Prostate gland (tissue), 2 donors: ENCODE results near the gene RHBDF2. TPM values are rescaled to one million over a fixed set of nuclear protein-coding genes. Genes with fewer than 3 reads are reported as not detected.

ENCODE experiments used
- DNase-seq: peaks from one replicate; pipeline ENCODE4 v3.0.0-alpha.2; 2019; ENCODE audit warnings: low spot score
- H3K27ac ChIP-seq, 2 donors: fragments of 200-600 bp; sonication (generic); 2 replicates each; pipeline ENCODE4 v1.5.1; 2017 to 2019
- H3K27me3 ChIP-seq: fragments of 200-600 bp; sonication (generic); replicated peaks from 2 replicates; pipeline ENCODE4 v1.5.1; 2019; ENCODE audit not compliant: insufficient read depth
- H3K36me3 ChIP-seq, 2 donors: fragments of 200-600 bp; sonication (generic); 1 replicate in 1 of 2; 2 replicates in 1 of 2; pipeline versions ENCODE4 v1.5.1 to v1.8.1; 2017 to 2019
- H3K4me1 ChIP-seq: fragments of 200-600 bp; sonication (generic); replicated peaks from 2 replicates; pipeline ENCODE4 v1.5.1; 2019
- H3K4me3 ChIP-seq, 2 donors: fragments of 200-600 bp; sonication (generic); 2 replicates each; pipeline ENCODE4 v1.5.1; 2017 to 2019
- H3K9me3 ChIP-seq: fragments of 200-600 bp; sonication (generic); 2 replicates; pipeline ENCODE4 v1.5.1; 2017
- CTCF ChIP-seq, 4 experiments: fragments of 200-600 bp in 2 of 4; fragments of 450-650 bp in 2 of 4; sonication (generic) in 2 of 4; IDR thresholded peaks; 1 replicate in 3 of 4; 2 replicates in 1 of 4; pipeline ENCODE4 v1.5.1; 2016 to 2019; ENCODE audit warnings: antibody characterized with exemption in 4 of 4, mild to moderate bottlenecking in 2 of 4, moderate library complexity in 2 of 4
- POLR2A ChIP-seq: fragments of 450-650 bp; IDR thresholded peaks from one replicate; pipeline ENCODE4 v1.6.1; 2016; ENCODE audit warnings: antibody characterized with exemption, mild to moderate bottlenecking
- POLR2AphosphoS5 ChIP-seq: sonication (generic); formaldehyde crosslinking; IDR thresholded peaks from one replicate; pipeline ENCODE4 v1.6.1; 2017; ENCODE audit warnings: antibody characterized with exemption
- whole genome bisulfite sequencing: methylation state at CpG from one replicate; pipeline ENCODE4 v1.1.5; 2018; 5-methylcytosine and 5-hydroxymethylcytosine counted together
- intact Hi-C: fragments of 100-400 bp; cut with DNase I; formaldehyde crosslinking; loops from one replicate; pipeline ENCODE4 v1.14.2; 2022
- total RNA-seq, 2 donors: library from RNA; depleted of rRNA; stranded (reverse); fragments of >200 nt; gene quantifications; one replicate each; pipeline ENCODE4 v1.1.0, GENCODE V29; 2016

RHBDF2 gene
- total RNA-seq, 2 donors from 2014 or later = 29.9 to 31.1 TPM

GRCh38 chr17:76469991-76470739 lies 31.1 kb downstream of the RHBDF2 start:
- intact Hi-C loops = no loop called here
- 84% methylated on average over 10 of the region's 13 CpGs for WGBS
- Histone ChIP-seq H3K9me3 (no peaks in the 10 kb centered on the region), H3K36me3 (no peaks in the 10 kb centered on the region), H3K4me3 (no peak overlapping the region), H3K27ac (no peak overlapping the region), H3K4me1 (no peaks in the 10 kb centered on the region), H3K27me3 (no peaks in the 10 kb centered on the region)
- TF ChIP-seq POLR2AphosphoS5 = no peak
- DNase-seq = no peak

- WGBS = 94% methylated on average over 38 of the region's 38 CpGs
- Histone ChIP-seq H3K27ac (no peak overlapping the region), H3K4me3 (no peak overlapping the region), H3K9me3 (no peaks in the 10 kb centered on the region), H3K36me3 (no peaks in the 10 kb centered on the region), H3K4me1 (no peaks in the 10 kb centered on the region), H3K27me3 (no peaks in the 10 kb centered on the region)
- no peak for TF ChIP-seq POLR2A
- TF ChIP-seq POLR2AphosphoS5 = no peak
- TF ChIP-seq CTCF (IDR thresholded peaks at IDR 0.05) = no peak
- DNase-seq = no peak
- intact Hi-C loops = no loop called here
These were observed 31.9 kb downstream of the RHBDF2 start for GRCh38 chr17:76469076-76469990.

- intact Hi-C loops = no loop called here
- no peaks in the 10 kb centered on the region for H3K9me3 ChIP-seq
- no peaks in the 10 kb centered on the region for H3K36me3 ChIP-seq
- no peak for DNase-seq
- no peaks in the 10 kb centered on the region for H3K27me3 ChIP-seq
- TF ChIP-seq POLR2A = no peak
- TF ChIP-seq POLR2AphosphoS5 = no peak
- no peak for TF ChIP-seq CTCF (IDR thresholded peaks at IDR 0.05)
- H3K4me3 ChIP-seq = no peak overlapping the region
- no peak overlapping the region for H3K27ac ChIP-seq
- 94% methylated on average over 13 of the region's 14 CpGs for WGBS
- no peaks in the 10 kb centered on the region for H3K4me1 ChIP-seq
These were observed 32.6 kb downstream of the RHBDF2 start for GRCh38 chr17:76468634-76469010.

- intact Hi-C loops = loop anchor here (2.0 kb wide), 1 partner anchor 39 kb away; no protein-coding TSS in a partner anchor
- Histone ChIP-seq H3K27ac (no peak overlapping the region), H3K27me3 (no peaks in the 10 kb centered on the region), H3K4me3 (no peak overlapping the region), H3K36me3 (no peaks in the 10 kb centered on the region), H3K4me1 (no peaks in the 10 kb centered on the region), H3K9me3 (no peaks in the 10 kb centered on the region)
- no peak for TF ChIP-seq POLR2AphosphoS5
- no peak for TF ChIP-seq POLR2A
- no peak for TF ChIP-seq CTCF (IDR thresholded peaks at IDR 0.05)
- DNase-seq = no peak
- WGBS = 73% methylated on average over 8 of the region's 8 CpGs
These were observed 33.2 kb downstream of the RHBDF2 start for GRCh38 chr17:76467809-76468633.

- TF ChIP-seq POLR2A (no peak), POLR2AphosphoS5 (no peak), CTCF (IDR thresholded peaks at IDR 0.05) (no peak)
- intact Hi-C loops = loop anchor here (2.0 kb wide), 1 partner anchor 39 kb away; no protein-coding TSS in a partner anchor
- no peak for DNase-seq
- Histone ChIP-seq H3K4me1 (no peaks in the 10 kb centered on the region), H3K36me3 (no peaks in the 10 kb centered on the region), H3K4me3 (no peak within 1 kb of the TSS), H3K27ac (no peak within 1 kb of the TSS), H3K9me3 (no peaks in the 10 kb centered on the region), H3K27me3 (no peaks in the 10 kb centered on the region)
- WGBS = 70% methylated on average over 10 of the region's 11 CpGs
These were observed 33.9 kb downstream of the RHBDF2 start, which contains the start of gene AANAT for GRCh38 chr17:76467366-76467765. Gene AANAT, plus strand, starts transcription at chr17:76467603. Its CDS starts 1,144 bp downstream, at chr17:76468747.
